ENCODE measurements around the gene MICAL2. TPM values are rescaled to one million over a fixed set of nuclear protein-coding genes. Genes with fewer than 3 reads are reported as not detected.

MICAL2 gene
- total RNA-seq, 1 experiment from 2014 or later: 151 TPM

DNA sequence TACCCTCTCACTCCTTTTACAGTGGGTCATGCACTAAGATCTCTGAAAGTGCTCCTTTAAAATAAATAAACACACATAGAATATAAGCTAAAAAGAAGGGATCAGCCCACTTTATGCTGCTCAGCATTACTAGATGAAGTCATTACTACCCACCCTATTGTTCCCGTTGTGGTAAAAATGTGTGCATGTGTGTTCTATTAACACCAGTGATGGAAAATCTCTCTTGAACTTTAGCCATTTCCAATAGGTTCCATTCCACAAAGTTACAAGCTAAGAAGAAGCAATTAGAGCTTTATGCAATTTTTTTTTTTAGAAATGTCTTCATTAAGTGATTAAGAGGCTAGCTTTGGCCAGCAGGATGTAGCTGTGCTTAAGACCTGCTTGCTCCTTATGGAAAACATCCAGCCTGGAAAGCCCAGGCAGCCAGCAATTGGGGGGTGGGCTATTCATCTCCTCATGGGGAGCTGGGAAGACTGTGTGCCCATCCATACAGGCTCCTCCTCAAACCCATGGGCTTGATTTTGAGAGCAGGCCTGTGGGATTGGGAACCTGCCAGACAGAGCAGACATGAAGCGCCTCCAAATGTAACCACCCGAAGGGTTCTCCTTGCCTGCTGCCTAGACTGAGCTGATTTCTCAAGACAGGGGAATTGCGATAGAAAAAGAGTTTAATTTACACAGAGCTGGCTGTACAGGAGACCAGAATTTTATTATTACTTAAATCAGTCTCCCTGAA is 174.1 kb downstream of the MICAL2 start:
- H3K4me1 Mint-ChIP-seq (ENCODE audit: insufficient read depth, unreplicated experiment): peaks cover 50% of the 10 kb centered on the region
- H3K27me3 Mint-ChIP-seq (ENCODE audit: insufficient read depth, unreplicated experiment): no peaks in the 10 kb centered on the region
- POLR2A ChIA-PET: interaction anchor here (0.6 to 3.6 kb wide), 4 partner anchors 15 to 1475 kb away, joined by 3 to 13 read pairs (median 3); no protein-coding TSS in a partner anchor
- TF ChIP-seq CTCF (IDR thresholded peaks at IDR 0.05; ENCODE audit: unreplicated experiment): no peak
- CTCF ChIA-PET: interaction anchor here (0.6 to 16.6 kb wide), 12 partner anchors 14 to 486 kb away, joined by 3 to 314 read pairs (median 3); no protein-coding TSS in a partner anchor
- intact Hi-C loops (cut with micrococcal nuclease): loop anchor here (5.0 kb wide), 5 partner anchors 47 to 678 kb away; no protein-coding TSS in a partner anchor
- peak overlapping the region; percentile 72 for H3K27ac Mint-ChIP-seq (ENCODE audit: low read depth, unreplicated experiment)
- H3K4me3 Mint-ChIP-seq (ENCODE audit: unreplicated experiment): peak overlapping the region; percentile 13
- H3K36me3 Mint-ChIP-seq (ENCODE audit: insufficient read depth, unreplicated experiment): peaks cover 6% of the 10 kb centered on the region
- peak; percentile 17 for DNase-seq (ENCODE audit: unreplicated experiment)
- no TSS peak for BruUV-seq (replicated peaks)
- H3K9me3 Mint-ChIP-seq (ENCODE audit: unreplicated experiment): no peaks in the 10 kb centered on the region

DNA sequence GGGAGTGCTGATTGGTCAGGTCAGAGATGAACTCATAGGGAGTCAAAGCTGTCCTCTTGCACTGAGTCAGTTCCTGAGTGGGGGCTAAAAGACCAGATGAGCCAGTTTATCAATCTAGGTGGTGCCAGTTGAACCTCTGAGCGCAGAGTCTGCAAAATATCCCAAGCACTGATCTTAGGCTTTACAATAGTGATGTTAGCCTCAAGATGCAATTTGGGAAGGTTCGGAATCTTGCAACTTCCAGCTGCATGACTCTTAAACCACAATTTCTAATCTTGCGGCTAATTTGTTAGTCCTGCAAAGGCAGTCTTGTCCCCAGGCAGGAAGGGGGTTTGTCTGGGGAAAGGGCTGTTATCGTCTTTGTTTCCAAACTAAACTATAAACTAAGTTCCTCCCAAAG is 174.7 kb downstream of the MICAL2 start:
- Mint-ChIP-seq H3K4me3 (ENCODE audit: unreplicated experiment) (peak overlapping the region; percentile 13), H3K36me3 (ENCODE audit: insufficient read depth, unreplicated experiment) (peaks cover 6% of the 10 kb centered on the region), H3K4me1 (ENCODE audit: insufficient read depth, unreplicated experiment) (peaks cover 50% of the 10 kb centered on the region), H3K27ac (ENCODE audit: low read depth, unreplicated experiment) (peak overlapping the region; percentile 72), H3K9me3 (ENCODE audit: unreplicated experiment) (no peaks in the 10 kb centered on the region), H3K27me3 (ENCODE audit: insufficient read depth, unreplicated experiment) (no peaks in the 10 kb centered on the region)
- ChIA-PET CTCF (interaction anchor here (0.6 to 16.6 kb wide), 10 partner anchors 48 to 487 kb away, joined by 3 to 314 read pairs (median 4); no protein-coding TSS in a partner anchor), POLR2A (interaction anchor here (1.2 kb wide), 1 partner anchor 16 kb away, joined by 3 read pairs; no protein-coding TSS in a partner anchor)
- DNase-seq (ENCODE audit: unreplicated experiment): peak; percentile 54
- intact Hi-C loops (cut with micrococcal nuclease): loop anchor here (5.0 kb wide), 2 partner anchors 47 to 677 kb away; no protein-coding TSS in a partner anchor
- no TSS peak for BruUV-seq (replicated peaks)
- TF ChIP-seq CTCF (IDR thresholded peaks at IDR 0.05; ENCODE audit: unreplicated experiment): no peak

GRCh38 chr11:12285811-12286222 is 175.4 kb downstream of the MICAL2 start:
- no TSS peak for BruUV-seq (replicated peaks)
- Mint-ChIP-seq H3K9me3 (ENCODE audit: unreplicated experiment) (no peaks in the 10 kb centered on the region), H3K36me3 (ENCODE audit: insufficient read depth, unreplicated experiment) (peaks cover 6% of the 10 kb centered on the region), H3K27ac (ENCODE audit: low read depth, unreplicated experiment) (peak overlapping the region; percentile 72), H3K4me3 (ENCODE audit: unreplicated experiment) (peak overlapping the region; percentile 13), H3K4me1 (ENCODE audit: insufficient read depth, unreplicated experiment) (peaks cover 50% of the 10 kb centered on the region), H3K27me3 (ENCODE audit: insufficient read depth, unreplicated experiment) (no peaks in the 10 kb centered on the region)
- CTCF ChIA-PET: interaction anchor here (0.6 to 16.6 kb wide), 5 partner anchors 48 to 383 kb away, joined by 3 to 314 read pairs (median 4); no protein-coding TSS in a partner anchor
- intact Hi-C loops (cut with micrococcal nuclease): loop anchor here (5.0 kb wide), 2 partner anchors 46 to 676 kb away; no protein-coding TSS in a partner anchor
- no peak for DNase-seq (ENCODE audit: unreplicated experiment)
- POLR2A ChIA-PET: interaction anchor here (1.2 to 1.4 kb wide), 2 partner anchors 16 to 91 kb away, joined by 3 to 4 read pairs; partner anchors contain the start of gene PARVA
- no peak for TF ChIP-seq CTCF (IDR thresholded peaks at IDR 0.05; ENCODE audit: unreplicated experiment)

- Mint-ChIP-seq H3K4me3 (ENCODE audit: unreplicated experiment) (peak overlapping the region; percentile 26), H3K9me3 (ENCODE audit: unreplicated experiment) (no peaks in the 10 kb centered on the region), H3K4me1 (ENCODE audit: insufficient read depth, unreplicated experiment) (peaks cover 50% of the 10 kb centered on the region), H3K27ac (ENCODE audit: low read depth, unreplicated experiment) (peak overlapping the region; percentile 20), H3K36me3 (ENCODE audit: insufficient read depth, unreplicated experiment) (peaks cover 6% of the 10 kb centered on the region), H3K27me3 (ENCODE audit: insufficient read depth, unreplicated experiment) (no peaks in the 10 kb centered on the region)
- no TSS peak for BruUV-seq (replicated peaks)
- intact Hi-C loops (cut with micrococcal nuclease): loop anchor here (5.0 kb wide), 2 partner anchors 46 to 676 kb away; no protein-coding TSS in a partner anchor
- DNase-seq (ENCODE audit: unreplicated experiment): no peak
- no peak for TF ChIP-seq CTCF (IDR thresholded peaks at IDR 0.05; ENCODE audit: unreplicated experiment)
- CTCF ChIA-PET: interaction anchor here (0.5 to 16.6 kb wide), 16 partner anchors 17 to 867 kb away, joined by 3 to 314 read pairs (median 3); no protein-coding TSS in a partner anchor
- POLR2A ChIA-PET: interaction anchor here (0.6 to 1.4 kb wide), 3 partner anchors 91 to 556 kb away, joined by 3 to 4 read pairs (median 3); partner anchors contain the start of gene PARVA
These were observed 176.2 kb downstream of the MICAL2 start for GRCh38 chr11:12286606-12287005.

Data from MCF 10A (cell line).